ENCODE data around the gene EME1.

GRCh38 chr17:50397919-50398285 lies 24.9 kb downstream of the EME1 start:
- TF ChIP-seq POLR2AphosphoS5 (IDR thresholded peaks at IDR 0.05; ENCODE audit: borderline replicate concordance, low read depth, low read length) (no peak), EZH2 (IDR thresholded peaks at IDR 0.05) (no peak)
